Right lobe of liver (tissue), 4 donors: ENCODE results near the gene ZFYVE16.

Experiments
- CTCF ChIP-seq, 4 donors: fragments of 200-600 bp in 3 of 4; fragments of 450-650 bp in 1 of 4; IDR thresholded peaks; one replicate each; pipeline versions ENCODE4 v1.5.1 to v1.8.0; 2016 to 2022; ENCODE audit warnings: antibody characterized with exemption in 4 of 4, mild to moderate bottlenecking in 2 of 4
- POLR2A ChIP-seq: fragments of 450-650 bp; IDR thresholded peaks from one replicate; pipeline ENCODE4 v1.6.1; 2017; ENCODE audit warnings: antibody characterized with exemption, mild to moderate bottlenecking
- donor health status: DM: no; HTN: no; CAD: no.
- donor health status: DM: no; HTN: no; CAD: no.
- donor health status: DM: no; HTN: yes; CAD: no.

DNA sequence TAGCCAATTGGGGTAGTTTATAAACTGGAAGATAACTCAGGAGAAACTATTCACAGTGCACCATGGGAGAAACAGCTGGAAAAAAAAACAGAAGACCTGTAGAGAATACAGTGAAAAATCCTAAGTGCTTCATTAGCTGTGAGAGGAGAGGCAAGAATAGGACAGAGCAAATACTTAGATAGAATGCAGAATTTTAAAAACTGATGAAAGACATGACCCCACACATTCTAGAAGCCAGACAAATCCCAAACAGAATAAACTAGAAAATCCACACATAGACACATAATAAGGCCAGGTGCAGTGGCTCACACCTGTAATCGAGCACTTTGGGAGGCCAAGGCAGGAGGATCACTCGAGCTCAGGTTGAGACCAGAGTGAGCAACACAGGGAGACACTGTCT, 72.5 kb downstream of the ZFYVE16 start:
- TF ChIP-seq CTCF (IDR thresholded peaks at IDR 0.05) (no peak), POLR2A (no peak)
